T-helper 1 cell (primary cell): ENCODE measurements around the gene ABHD4.
"Not testable (repeated sequence)": the region's sequence is repeated elsewhere in the genome, so short reads cannot be mapped to it uniquely, and the experiment has no call there.

Source experiments
- DNase-seq, 5 donors: peaks; one replicate each; pipeline ENCODE4 v3.0.0-alpha.2; 2012 to 2020

The ABHD4 gene

GRCh38 chr14:22589096-22589839 lies 8.8 kb upstream of the ABHD4 start, which contains the start of gene DAD1:
DAD1 (minus strand) TSS chr14:22589224; CDS start chr14:22589157, 67 bp downstream.
- peak; percentile 97 to 100 (median 99) for DNase-seq

GRCh38 chr14:22593189-22593588 lies 4.9 kb upstream of the ABHD4 start:
- DNase-seq = no peak

- DNase-seq = no peak
Observed at GRCh38 chr14:22593601-22594000, 4.5 kb upstream of the ABHD4 start.

GRCh38 chr14:22594156-22594716 lies 3.9 kb upstream of the ABHD4 start:
- DNase-seq = no peak

GRCh38 chr14:22596354-22596879 lies 1.7 kb upstream of the ABHD4 start:
- no peak for DNase-seq

- no peak for DNase-seq
Observed at GRCh38 chr14:22597265-22597664, 835 bp upstream of the ABHD4 start.

GRCh38 chr14:22597771-22598098 lies 365 bp upstream of the ABHD4 start:
- peak in 1 of 5 donors; percentile 9 for DNase-seq

GRCh38 chr14:22598896-22599244 lies 770 bp downstream of the ABHD4 start:
- peak in 1 of 5 donors; percentile 49 for DNase-seq

- DNase-seq = no peak
Observed at GRCh38 chr14:22599349-22599748, 1.2 kb downstream of the ABHD4 start.

- DNase-seq = no peak
Observed at GRCh38 chr14:22600027-22600426, 1.9 kb downstream of the ABHD4 start.

GRCh38 chr14:22601456-22601855 lies 3.4 kb downstream of the ABHD4 start:
- DNase-seq = no peak

GRCh38 chr14:22601996-22602395 lies 3.9 kb downstream of the ABHD4 start:
- DNase-seq = no peak

GRCh38 chr14:22602862-22603261 lies 4.8 kb downstream of the ABHD4 start:
- DNase-seq = no peak

GRCh38 chr14:22606380-22606779 lies 8.3 kb downstream of the ABHD4 start:
- no peak for DNase-seq

- DNase-seq = no peak
Observed at GRCh38 chr14:22607291-22607690, 9.2 kb downstream of the ABHD4 start.

- DNase-seq = no peak
Observed at GRCh38 chr14:22610931-22611330, 12.8 kb downstream of the ABHD4 start.

GRCh38 chr14:22613106-22613695 lies 15.1 kb downstream of the ABHD4 start:
- no peak for DNase-seq

- DNase-seq = no peak
Observed at GRCh38 chr14:22613736-22614239, 15.7 kb downstream of the ABHD4 start.

- no peak for DNase-seq
Observed at GRCh38 chr14:22614240-22614799, 16.2 kb downstream of the ABHD4 start.

GRCh38 chr14:22615765-22616164 lies 17.7 kb downstream of the ABHD4 start:
- not testable (repeated sequence) for DNase-seq

- no peak for DNase-seq
Observed at GRCh38 chr14:22622255-22622654, 24.2 kb downstream of the ABHD4 start.

- DNase-seq = no peak
Observed at GRCh38 chr14:22623047-22623446, 24.9 kb downstream of the ABHD4 start.

GRCh38 chr14:22626590-22626989 lies 28.5 kb downstream of the ABHD4 start:
- DNase-seq = no peak
